Astrocyte of the spinal cord (primary cell): ENCODE data around the gene ASAP2.
A peak's percentile ranks its signal among the peaks of the same experiment; 100 is the strongest.

ENCODE experiments used
- DNase-seq: peaks from one replicate; pipeline ENCODE4 v3.0.0; 2011; ENCODE audit warnings: low read depth, low spot score
- H3K4me3 ChIP-seq: 2 replicates; pipeline ENCODE4 v1.5.1; 2011; ENCODE audit warnings: low read depth, mild to moderate bottlenecking, low read length, moderate library complexity
- CTCF ChIP-seq: IDR thresholded peaks from 2 replicates; pipeline ENCODE4 v1.5.1; 2012; ENCODE audit warnings: low read depth, mild to moderate bottlenecking, low read length, inconsistent platforms
- in situ Hi-C: cut with HindIII; loops from 2 replicates; pipeline ENCODE4 v1.10.0; 2017; ENCODE audit warnings: low sequenced_read_pairs

ASAP2 gene

GRCh38 chr2:9347411-9347881 is 140.8 kb downstream of the ASAP2 start:
- no peak for DNase-seq
- H3K4me3 ChIP-seq, result no peak overlapping the region
- no peak for TF ChIP-seq CTCF
- in situ Hi-C loops, result no loop called here

- DNase-seq, result no peak
- TF ChIP-seq CTCF, result no peak
- H3K4me3 ChIP-seq, result no peak overlapping the region
- in situ Hi-C loops, result no loop called here
These were observed 147.7 kb downstream of the ASAP2 start for GRCh38 chr2:9354318-9354717.

- H3K4me3 ChIP-seq, result no peak overlapping the region
- in situ Hi-C loops, result no loop called here
- DNase-seq, result no peak
- TF ChIP-seq CTCF, result no peak
These were observed 148.7 kb downstream of the ASAP2 start for GRCh38 chr2:9355270-9355669.

- no peak overlapping the region for H3K4me3 ChIP-seq
- in situ Hi-C loops, result no loop called here
- DNase-seq, result no peak
- TF ChIP-seq CTCF, result no peak
These were observed 149.1 kb downstream of the ASAP2 start for GRCh38 chr2:9355716-9356115.

- in situ Hi-C loops, result no loop called here
- H3K4me3 ChIP-seq, result no peak overlapping the region
- no peak for TF ChIP-seq CTCF
- DNase-seq, result peak; percentile 30
These were observed 149.6 kb downstream of the ASAP2 start for GRCh38 chr2:9356261-9356660.

GRCh38 chr2:9358846-9359245 is 152.2 kb downstream of the ASAP2 start:
- no peak for TF ChIP-seq CTCF
- no peak for DNase-seq
- in situ Hi-C loops, result no loop called here
- H3K4me3 ChIP-seq, result no peak overlapping the region

GRCh38 chr2:9359463-9359862 is 152.9 kb downstream of the ASAP2 start:
- in situ Hi-C loops, result no loop called here
- TF ChIP-seq CTCF, result no peak
- DNase-seq, result no peak
- H3K4me3 ChIP-seq, result no peak overlapping the region
